ENCODE measurements around the gene ROBO3. TPM values are rescaled to one million over a fixed set of nuclear protein-coding genes. Genes with fewer than 3 reads are reported as not detected.

The ROBO3 gene
- total RNA-seq, 1 experiment from 2014 or later = 6.2 TPM

DNA sequence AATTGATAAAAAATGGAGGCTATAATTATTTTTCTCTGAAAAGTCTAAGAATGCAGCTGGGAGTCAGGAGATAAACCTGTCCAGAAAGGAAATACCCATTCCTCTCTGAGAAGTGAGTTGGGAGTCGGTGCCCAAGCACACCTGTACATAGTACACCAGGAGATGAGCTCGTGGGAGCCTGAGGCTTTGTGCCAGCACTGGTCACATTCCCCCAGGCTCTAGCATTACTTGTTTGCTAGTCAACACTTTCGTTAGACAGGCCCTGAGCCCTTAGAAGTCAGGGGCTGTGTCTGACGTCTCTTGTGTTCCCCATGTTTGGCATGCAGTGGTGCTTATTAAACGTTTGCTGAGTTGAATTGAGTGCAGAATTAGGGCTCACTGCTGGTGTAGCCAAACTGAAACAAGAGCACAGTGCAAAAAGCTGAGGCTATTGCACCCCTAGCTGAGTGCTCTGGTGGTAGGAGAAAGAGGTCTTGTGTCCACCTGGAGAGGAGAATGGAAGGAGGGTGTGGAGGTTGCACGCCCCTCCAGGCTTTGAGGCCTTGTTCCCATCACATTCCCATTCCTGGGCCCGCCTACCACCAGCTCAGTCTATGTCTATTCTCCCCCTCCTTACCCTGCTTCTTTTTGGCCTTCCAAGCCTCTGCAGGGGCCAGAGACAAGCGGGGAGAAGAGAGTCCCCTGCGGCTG is 25.6 kb downstream of the ROBO3 start:
- H3K9me3 ChIP-seq = no peaks in the 10 kb centered on the region
- DNase-seq = no peak
- BruUV-seq (replicated peaks) = no TSS peak
- no peak overlapping the region for H3K4me3 Mint-ChIP-seq (ENCODE audit: unreplicated experiment)
- no peaks in the 10 kb centered on the region for H3K9me3 Mint-ChIP-seq (ENCODE audit: unreplicated experiment)
- TF ChIP-seq CTCF (IDR thresholded peaks at IDR 0.05; ENCODE audit: insufficient read depth in 1 of 2, low read depth in 1 of 2, low read length in 1 of 2, severe bottlenecking in 1 of 2, unreplicated experiment in 1 of 2) = no peak
- intact Hi-C loops (cut with micrococcal nuclease; ENCODE audit: unreplicated experiment) = no loop called here
- no peaks in the 10 kb centered on the region for H3K36me3 Mint-ChIP-seq (ENCODE audit: insufficient read depth, unreplicated experiment)
- ChIA-PET CTCF (interaction anchor here (0.5 to 1.7 kb wide), 2 partner anchors 15 to 217 kb away, joined by 3 to 10 read pairs; partner anchors contain the start of gene SPA17), POLR2A (no interaction called here)
- H3K36me3 ChIP-seq (ENCODE audit: control insufficient read depth, insufficient read depth, low read length) = no peaks in the 10 kb centered on the region
- H3K27ac Mint-ChIP-seq (ENCODE audit: unreplicated experiment) = no peak overlapping the region
- peaks cover 23% of the 10 kb centered on the region for H3K27me3 Mint-ChIP-seq (ENCODE audit: insufficient read depth, unreplicated experiment)
- H3K4me1 Mint-ChIP-seq (ENCODE audit: low read depth, unreplicated experiment) = no peaks in the 10 kb centered on the region
- no peaks in the 10 kb centered on the region for H3K4me1 ChIP-seq
- no peak overlapping the region for H3K4me3 ChIP-seq (ENCODE audit: low read depth, low read length)
- H3K27me3 ChIP-seq (replicated peaks; ENCODE audit: control insufficient read depth, insufficient read depth, low read length) = peaks cover 5% of the 10 kb centered on the region

GRCh38 chr11:124891373-124891861 is 26.2 kb downstream of the ROBO3 start:
- Mint-ChIP-seq H3K4me1 (ENCODE audit: low read depth, unreplicated experiment) (no peaks in the 10 kb centered on the region), H3K9me3 (ENCODE audit: unreplicated experiment) (no peaks in the 10 kb centered on the region), H3K4me3 (ENCODE audit: unreplicated experiment) (no peak overlapping the region), H3K27ac (ENCODE audit: unreplicated experiment) (no peak overlapping the region), H3K27me3 (ENCODE audit: insufficient read depth, unreplicated experiment) (peaks cover 20% of the 10 kb centered on the region), H3K36me3 (ENCODE audit: insufficient read depth, unreplicated experiment) (no peaks in the 10 kb centered on the region)
- H3K4me3 ChIP-seq (ENCODE audit: low read depth, low read length) = no peak overlapping the region
- no TSS peak for BruUV-seq (replicated peaks)
- H3K4me1 ChIP-seq = no peaks in the 10 kb centered on the region
- POLR2A ChIA-PET = no interaction called here
- peaks cover 5% of the 10 kb centered on the region for H3K27me3 ChIP-seq (replicated peaks; ENCODE audit: control insufficient read depth, insufficient read depth, low read length)
- H3K9me3 ChIP-seq = no peaks in the 10 kb centered on the region
- TF ChIP-seq CTCF (IDR thresholded peaks at IDR 0.05; ENCODE audit: insufficient read depth in 1 of 2, low read depth in 1 of 2, low read length in 1 of 2, severe bottlenecking in 1 of 2, unreplicated experiment in 1 of 2) = no peak
- H3K36me3 ChIP-seq (ENCODE audit: control insufficient read depth, insufficient read depth, low read length) = no peaks in the 10 kb centered on the region
- intact Hi-C loops (cut with micrococcal nuclease; ENCODE audit: unreplicated experiment) = no loop called here
- no peak for DNase-seq
- CTCF ChIA-PET = interaction anchor here (1.7 kb wide), 1 partner anchor 15 kb away, joined by 10 read pairs; no protein-coding TSS in a partner anchor

- no peak for TF ChIP-seq CTCF (IDR thresholded peaks at IDR 0.05; ENCODE audit: insufficient read depth in 1 of 2, low read depth in 1 of 2, low read length in 1 of 2, severe bottlenecking in 1 of 2, unreplicated experiment in 1 of 2)
- H3K9me3 Mint-ChIP-seq (ENCODE audit: unreplicated experiment) = no peaks in the 10 kb centered on the region
- peaks cover 16% of the 10 kb centered on the region for H3K27me3 Mint-ChIP-seq (ENCODE audit: insufficient read depth, unreplicated experiment)
- H3K27ac Mint-ChIP-seq (ENCODE audit: unreplicated experiment) = no peak overlapping the region
- POLR2A ChIA-PET = no interaction called here
- Histone ChIP-seq H3K27me3 (replicated peaks; ENCODE audit: control insufficient read depth, insufficient read depth, low read length) (peaks cover 6% of the 10 kb centered on the region), H3K4me3 (ENCODE audit: low read depth, low read length) (no peak overlapping the region), H3K9me3 (no peaks in the 10 kb centered on the region), H3K4me1 (no peaks in the 10 kb centered on the region), H3K36me3 (ENCODE audit: control insufficient read depth, insufficient read depth, low read length) (no peaks in the 10 kb centered on the region)
- H3K4me1 Mint-ChIP-seq (ENCODE audit: low read depth, unreplicated experiment) = no peaks in the 10 kb centered on the region
- intact Hi-C loops (cut with micrococcal nuclease; ENCODE audit: unreplicated experiment) = no loop called here
- no peaks in the 10 kb centered on the region for H3K36me3 Mint-ChIP-seq (ENCODE audit: insufficient read depth, unreplicated experiment)
- no TSS peak for BruUV-seq (replicated peaks)
- H3K4me3 Mint-ChIP-seq (ENCODE audit: unreplicated experiment) = no peak overlapping the region
- CTCF ChIA-PET = no interaction called here
- no peak for DNase-seq
Observed at GRCh38 chr11:124892146-124892545, 26.9 kb downstream of the ROBO3 start.
